Measurements from ENCODE around the gene TOR1A. TPM values are rescaled to one million over a fixed set of nuclear protein-coding genes. Genes with fewer than 3 reads are reported as not detected.
A peak's percentile ranks its signal among the peaks of the same experiment; 100 is the strongest.

Gene TOR1A
- total RNA-seq, 4 donors from 2014 or later, result 26.3 to 44.7 (median 37.7) TPM

DNA sequence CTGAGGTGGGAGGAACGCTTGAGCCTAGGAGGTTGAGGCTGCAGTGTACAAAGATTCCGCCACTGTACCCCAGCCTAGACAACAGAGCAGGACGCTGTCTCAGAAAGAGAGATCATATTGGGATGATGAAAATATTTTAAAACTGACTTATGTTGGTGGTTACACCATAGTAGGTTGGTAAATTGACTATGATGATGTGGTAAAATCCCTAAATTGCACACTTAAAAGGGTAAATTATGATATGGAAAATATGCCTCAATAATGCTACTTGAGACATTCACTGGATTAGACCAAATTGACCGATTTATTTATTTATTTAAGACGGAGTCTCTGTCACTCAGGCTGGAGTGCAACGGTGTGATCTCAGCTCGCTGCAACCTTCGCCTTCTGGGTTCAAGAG lies 42.8 kb downstream of the TOR1A start:
- 88 to 90% methylated on average over 8 of the region's 8 CpGs for WGBS, 2 donors
- DNase-seq (ENCODE audit: low spot score in 2 of 2), result no peak
- TF ChIP-seq POLR2A (IDR thresholded peaks at IDR 0.05), result no peak
- TF ChIP-seq, protein P1, sequence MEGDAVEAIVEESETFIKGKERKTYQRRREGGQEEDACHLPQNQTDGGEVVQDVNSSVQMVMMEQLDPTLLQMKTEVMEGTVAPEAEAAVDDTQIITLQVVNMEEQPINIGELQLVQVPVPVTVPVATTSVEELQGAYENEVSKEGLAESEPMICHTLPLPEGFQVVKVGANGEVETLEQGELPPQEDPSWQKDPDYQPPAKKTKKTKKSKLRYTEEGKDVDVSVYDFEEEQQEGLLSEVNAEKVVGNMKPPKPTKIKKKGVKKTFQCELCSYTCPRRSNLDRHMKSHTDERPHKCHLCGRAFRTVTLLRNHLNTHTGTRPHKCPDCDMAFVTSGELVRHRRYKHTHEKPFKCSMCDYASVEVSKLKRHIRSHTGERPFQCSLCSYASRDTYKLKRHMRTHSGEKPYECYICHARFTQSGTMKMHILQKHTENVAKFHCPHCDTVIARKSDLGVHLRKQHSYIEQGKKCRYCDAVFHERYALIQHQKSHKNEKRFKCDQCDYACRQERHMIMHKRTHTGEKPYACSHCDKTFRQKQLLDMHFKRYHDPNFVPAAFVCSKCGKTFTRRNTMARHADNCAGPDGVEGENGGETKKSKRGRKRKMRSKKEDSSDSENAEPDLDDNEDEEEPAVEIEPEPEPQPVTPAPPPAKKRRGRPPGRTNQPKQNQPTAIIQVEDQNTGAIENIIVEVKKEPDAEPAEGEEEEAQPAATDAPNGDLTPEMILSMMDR (IDR thresholded peaks at IDR 0.05), result no peak
- H3K4me3 ChIP-seq (ENCODE audit: low read depth, poor library complexity, severe bottlenecking), result no peak overlapping the region
- intact Hi-C loops (cut with DNase I; ENCODE audit: low total_unique reads), result no loop called here

DNA sequence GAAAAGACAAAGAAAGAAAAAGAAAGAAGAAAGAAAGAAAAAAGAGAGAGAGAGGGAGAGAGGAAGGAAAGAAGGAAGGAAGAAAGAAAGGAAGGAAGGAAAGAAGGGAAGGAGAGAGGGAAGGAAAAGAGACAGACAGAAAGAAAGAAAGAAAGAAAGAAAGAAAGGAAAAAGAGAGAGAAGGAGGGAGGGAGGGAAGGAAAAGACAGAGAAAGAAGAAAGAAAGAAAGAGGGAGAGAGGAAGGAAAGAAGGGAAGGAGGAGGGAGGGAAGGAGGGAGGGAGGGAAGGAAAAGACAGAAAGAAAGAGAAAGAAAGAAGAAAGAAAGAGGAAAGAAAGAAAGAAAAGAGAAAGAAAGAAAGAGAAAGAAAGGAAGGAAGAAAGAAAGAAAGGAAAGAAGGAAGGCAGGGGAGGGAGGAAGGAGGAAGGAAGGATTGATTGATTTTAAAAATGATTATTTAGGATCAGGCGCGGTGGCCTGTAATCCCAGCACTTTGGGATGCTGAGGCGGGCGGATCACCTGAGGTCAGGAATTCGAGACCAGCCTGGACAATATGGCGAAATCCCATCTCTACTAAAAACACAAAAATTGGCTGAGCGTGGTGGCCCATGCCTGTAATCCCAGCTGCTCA lies 44.3 kb downstream of the TOR1A start:
- no peak for DNase-seq (ENCODE audit: low spot score in 2 of 2)
- WGBS, 2 donors, result 92 to 98% methylated on average over 7 of the region's 7 CpGs
- intact Hi-C loops (cut with DNase I; ENCODE audit: low total_unique reads), result loop anchor here (5.0 to 10.0 kb wide), 2 partner anchors 142 to 645 kb away; no protein-coding TSS in a partner anchor
- TF ChIP-seq, protein P1 (IDR thresholded peaks at IDR 0.05), result no peak
- TF ChIP-seq POLR2A (IDR thresholded peaks at IDR 0.05), result no peak
- H3K4me3 ChIP-seq (ENCODE audit: low read depth, poor library complexity, severe bottlenecking), result no peak overlapping the region

DNA sequence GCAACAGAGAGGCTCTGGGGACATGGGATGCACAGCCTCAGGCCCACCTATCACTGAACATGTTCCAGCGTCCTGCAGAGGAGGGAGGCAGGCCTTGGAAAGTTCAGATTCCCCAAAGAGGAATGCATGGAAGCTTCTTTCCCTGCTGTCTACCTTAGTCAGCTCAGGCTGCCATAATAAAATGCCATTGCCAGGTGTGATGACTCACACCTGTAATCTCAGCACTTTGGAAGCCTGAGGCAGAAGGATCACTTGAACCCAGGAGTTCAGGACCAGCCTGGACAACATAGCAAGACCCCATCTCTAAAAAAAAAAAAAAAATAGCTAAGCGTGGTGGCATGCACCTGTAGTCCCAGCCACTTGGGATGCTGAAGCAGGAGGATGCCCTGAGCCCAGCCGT lies 45.5 kb downstream of the TOR1A start:
- 77 to 90% methylated on average over 3 of the region's 3 CpGs for WGBS, 2 donors
- intact Hi-C loops (cut with DNase I; ENCODE audit: low total_unique reads), result loop anchor here (5.0 to 10.0 kb wide), 2 partner anchors 141 to 644 kb away; no protein-coding TSS in a partner anchor
- DNase-seq (ENCODE audit: low spot score in 2 of 2), result no peak
- no peak for TF ChIP-seq POLR2A (IDR thresholded peaks at IDR 0.05)
- TF ChIP-seq, protein P1 (IDR thresholded peaks at IDR 0.05), result no peak
- H3K4me3 ChIP-seq (ENCODE audit: low read depth, poor library complexity, severe bottlenecking), result no peak overlapping the region

DNA sequence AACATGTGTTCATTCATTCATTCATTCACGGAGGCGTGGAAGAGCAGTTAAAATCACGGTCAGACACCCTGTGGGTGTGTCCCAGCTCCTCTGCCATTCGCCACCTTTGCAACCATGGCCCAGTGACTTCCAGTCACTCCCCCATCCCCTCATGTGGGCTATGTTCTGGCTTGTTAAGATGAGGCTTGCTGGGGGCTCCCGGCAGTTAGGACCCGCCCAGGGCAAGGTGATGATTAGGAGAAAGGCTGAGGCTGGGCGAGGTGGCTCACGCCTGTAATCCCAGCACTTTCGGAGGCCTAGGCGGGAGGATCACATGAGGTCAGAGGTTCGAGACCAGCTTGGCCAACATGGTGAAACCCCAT lies 46.2 kb downstream of the TOR1A start:
- DNase-seq (ENCODE audit: low spot score in 2 of 2), result no peak
- intact Hi-C loops (cut with DNase I; ENCODE audit: low total_unique reads), result loop anchor here (5.0 to 10.0 kb wide), 2 partner anchors 140 to 643 kb away; no protein-coding TSS in a partner anchor
- TF ChIP-seq, protein P1 (IDR thresholded peaks at IDR 0.05), result no peak
- H3K4me3 ChIP-seq (ENCODE audit: low read depth, poor library complexity, severe bottlenecking), result no peak overlapping the region
- 47 to 60% methylated on average over 11 of the region's 11 CpGs for WGBS, 2 donors

DNA sequence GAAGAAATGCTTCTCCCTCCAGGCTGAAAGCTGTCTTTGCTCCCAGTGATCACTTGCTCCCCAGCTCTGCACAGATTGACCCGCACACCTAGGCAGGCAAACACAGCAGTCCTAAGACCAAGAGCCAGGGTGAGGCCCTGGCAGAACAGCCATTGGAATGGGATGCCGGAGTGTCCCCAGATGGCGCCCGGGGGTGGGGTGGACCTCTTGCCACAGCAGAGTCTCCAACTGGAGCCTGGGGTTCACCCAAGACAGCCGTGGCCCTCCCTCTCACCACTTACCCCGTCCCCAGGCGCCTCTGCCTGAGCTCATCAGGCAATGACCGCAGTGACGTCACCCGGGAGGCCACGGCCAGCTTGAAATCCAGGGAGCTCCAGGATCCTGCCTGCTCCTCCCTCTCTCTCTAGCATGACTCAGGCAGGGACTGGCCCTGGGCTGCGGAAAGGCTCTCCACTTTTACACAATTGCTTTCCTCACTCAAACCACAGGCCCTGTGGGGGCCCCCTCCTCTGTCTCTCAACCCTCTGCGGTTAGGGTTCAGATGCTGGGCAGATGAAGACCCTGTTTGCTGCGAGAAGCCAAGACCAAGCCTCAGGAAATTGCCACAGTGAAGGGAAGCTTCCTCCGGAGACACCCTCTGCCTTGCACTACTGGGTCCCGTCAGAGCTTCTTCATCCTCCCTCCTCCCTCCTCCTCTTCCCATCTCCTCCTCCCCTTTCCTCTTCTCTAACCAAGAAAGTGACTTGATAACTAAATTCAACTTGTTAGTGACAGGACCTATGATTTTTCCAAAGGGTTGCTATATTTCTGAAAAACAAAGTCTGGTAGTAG lies 46.8 kb downstream of the TOR1A start:
- TF ChIP-seq, protein P1 (IDR thresholded peaks at IDR 0.05), result no peak
- TF ChIP-seq POLR2A (IDR thresholded peaks at IDR 0.05), result no peak
- 13 to 14% methylated on average over 11 to 13 of the region's 16 CpGs for WGBS, 2 donors
- intact Hi-C loops (cut with DNase I; ENCODE audit: low total_unique reads), result loop anchor here (5.0 to 10.0 kb wide), 2 partner anchors 140 to 642 kb away; no protein-coding TSS in a partner anchor
- no peak overlapping the region for H3K4me3 ChIP-seq (ENCODE audit: low read depth, poor library complexity, severe bottlenecking)
- DNase-seq (ENCODE audit: low spot score in 2 of 2), result peak; percentile 93 to 99

Measured in lower leg skin (tissue), 4 donors.